ENCODE data around the gene ZNF574. TPM values are rescaled to one million over a fixed set of nuclear protein-coding genes. Genes with fewer than 3 reads are reported as not detected.
A peak's percentile ranks its signal among the peaks of the same experiment; 100 is the strongest.

The ZNF574 gene
- total RNA-seq, 1 donor: 21.5 TPM

- peaks cover 5% of the 10 kb centered on the region for H3K4me1 ChIP-seq (ENCODE audit: insufficient read depth, low read length)
- no peak overlapping the region for H3K4me3 ChIP-seq (ENCODE audit: low read length)
- no peaks in the 10 kb centered on the region for H3K27me3 ChIP-seq (ENCODE audit: insufficient read depth, low read length)
- H3K9me3 ChIP-seq (ENCODE audit: low read depth, low read length): no peaks in the 10 kb centered on the region
Measured at GRCh38 chr19:42068756-42069571, 7.0 kb upstream of the ZNF574 start.

- no peaks in the 10 kb centered on the region for H3K27me3 ChIP-seq (ENCODE audit: insufficient read depth, low read length)
- peaks cover 8% of the 10 kb centered on the region for H3K4me1 ChIP-seq (ENCODE audit: insufficient read depth, low read length)
- H3K4me3 ChIP-seq (ENCODE audit: low read length): no peak within 1 kb of the TSS
- no peaks in the 10 kb centered on the region for H3K9me3 ChIP-seq (ENCODE audit: low read depth, low read length)
Measured at GRCh38 chr19:42069619-42070351, 6.2 kb upstream of the ZNF574 start, which contains the start of gene GRIK5. Gene GRIK5 (minus strand): TSS chr19:42070206. CDS start chr19:42065770, 4,436 bp downstream.

GRCh38 chr19:42071247-42071646 is 4.7 kb upstream of the ZNF574 start:
- Histone ChIP-seq H3K9me3 (ENCODE audit: low read depth, low read length) (no peaks in the 10 kb centered on the region), H3K27me3 (ENCODE audit: insufficient read depth, low read length) (no peaks in the 10 kb centered on the region), H3K4me3 (ENCODE audit: low read length) (no peak overlapping the region), H3K4me1 (ENCODE audit: insufficient read depth, low read length) (peaks cover 14% of the 10 kb centered on the region)

- peaks cover 29% of the 10 kb centered on the region for H3K4me1 ChIP-seq (ENCODE audit: insufficient read depth, low read length)
- H3K4me3 ChIP-seq (ENCODE audit: low read length): peak overlapping the region; percentile 85
- H3K27me3 ChIP-seq (ENCODE audit: insufficient read depth, low read length): no peaks in the 10 kb centered on the region
- H3K9me3 ChIP-seq (ENCODE audit: low read depth, low read length): no peaks in the 10 kb centered on the region
Measured at GRCh38 chr19:42074513-42075363, 1.2 kb upstream of the ZNF574 start.

- Histone ChIP-seq H3K9me3 (ENCODE audit: low read depth, low read length) (no peaks in the 10 kb centered on the region), H3K4me3 (ENCODE audit: low read length) (peak overlapping the region; percentile 85), H3K27me3 (ENCODE audit: insufficient read depth, low read length) (no peaks in the 10 kb centered on the region), H3K4me1 (ENCODE audit: insufficient read depth, low read length) (peaks cover 26% of the 10 kb centered on the region)
Measured at GRCh38 chr19:42075364-42075615, 676 bp upstream of the ZNF574 start.

- Histone ChIP-seq H3K4me3 (ENCODE audit: low read length) (peak overlapping the region; percentile 85), H3K27me3 (ENCODE audit: insufficient read depth, low read length) (no peaks in the 10 kb centered on the region), H3K9me3 (ENCODE audit: low read depth, low read length) (no peaks in the 10 kb centered on the region), H3K4me1 (ENCODE audit: insufficient read depth, low read length) (peaks cover 26% of the 10 kb centered on the region)
Measured at GRCh38 chr19:42076380-42076944, 496 bp downstream of the ZNF574 start.

- Histone ChIP-seq H3K4me3 (ENCODE audit: low read length) (no peak overlapping the region), H3K27me3 (ENCODE audit: insufficient read depth, low read length) (no peaks in the 10 kb centered on the region), H3K9me3 (ENCODE audit: low read depth, low read length) (no peaks in the 10 kb centered on the region), H3K4me1 (ENCODE audit: insufficient read depth, low read length) (peaks cover 26% of the 10 kb centered on the region)
Measured at GRCh38 chr19:42078058-42078457, 2.1 kb downstream of the ZNF574 start.

GRCh38 chr19:42078538-42079275 is 2.7 kb downstream of the ZNF574 start:
- Histone ChIP-seq H3K4me1 (ENCODE audit: insufficient read depth, low read length) (peaks cover 26% of the 10 kb centered on the region), H3K4me3 (ENCODE audit: low read length) (no peak overlapping the region), H3K9me3 (ENCODE audit: low read depth, low read length) (no peaks in the 10 kb centered on the region), H3K27me3 (ENCODE audit: insufficient read depth, low read length) (no peaks in the 10 kb centered on the region)

- peaks cover 26% of the 10 kb centered on the region for H3K4me1 ChIP-seq (ENCODE audit: insufficient read depth, low read length)
- no peak overlapping the region for H3K4me3 ChIP-seq (ENCODE audit: low read length)
- no peaks in the 10 kb centered on the region for H3K9me3 ChIP-seq (ENCODE audit: low read depth, low read length)
- no peaks in the 10 kb centered on the region for H3K27me3 ChIP-seq (ENCODE audit: insufficient read depth, low read length)
Measured at GRCh38 chr19:42079276-42079669, 3.3 kb downstream of the ZNF574 start.

- Histone ChIP-seq H3K9me3 (ENCODE audit: low read depth, low read length) (no peaks in the 10 kb centered on the region), H3K4me3 (ENCODE audit: low read length) (no peak overlapping the region), H3K27me3 (ENCODE audit: insufficient read depth, low read length) (no peaks in the 10 kb centered on the region), H3K4me1 (ENCODE audit: insufficient read depth, low read length) (peaks cover 20% of the 10 kb centered on the region)
Measured at GRCh38 chr19:42079886-42080763, 4.2 kb downstream of the ZNF574 start.

- H3K27me3 ChIP-seq (ENCODE audit: insufficient read depth, low read length): no peaks in the 10 kb centered on the region
- no peak overlapping the region for H3K4me3 ChIP-seq (ENCODE audit: low read length)
- no peaks in the 10 kb centered on the region for H3K9me3 ChIP-seq (ENCODE audit: low read depth, low read length)
- peaks cover 16% of the 10 kb centered on the region for H3K4me1 ChIP-seq (ENCODE audit: insufficient read depth, low read length)
Measured at GRCh38 chr19:42080764-42081375, 4.9 kb downstream of the ZNF574 start.

GRCh38 chr19:42081584-42082203 is 5.7 kb downstream of the ZNF574 start:
- H3K4me1 ChIP-seq (ENCODE audit: insufficient read depth, low read length): peaks cover 13% of the 10 kb centered on the region
- H3K9me3 ChIP-seq (ENCODE audit: low read depth, low read length): no peaks in the 10 kb centered on the region
- no peak overlapping the region for H3K4me3 ChIP-seq (ENCODE audit: low read length)
- no peaks in the 10 kb centered on the region for H3K27me3 ChIP-seq (ENCODE audit: insufficient read depth, low read length)

- peaks cover under 1% of the 10 kb centered on the region for H3K4me1 ChIP-seq (ENCODE audit: insufficient read depth, low read length)
- no peaks in the 10 kb centered on the region for H3K27me3 ChIP-seq (ENCODE audit: insufficient read depth, low read length)
- no peak overlapping the region for H3K4me3 ChIP-seq (ENCODE audit: low read length)
- H3K9me3 ChIP-seq (ENCODE audit: low read depth, low read length): no peaks in the 10 kb centered on the region
Measured at GRCh38 chr19:42083537-42083936, 7.6 kb downstream of the ZNF574 start.

Data from mononuclear cell (primary cell).